Natural killer cell (primary cell): Measurements from ENCODE around the gene VAC14. TPM values are rescaled to one million over a fixed set of nuclear protein-coding genes. Genes with fewer than 3 reads are reported as not detected.

Experiments used
- ATAC-seq, 3 donors: fragments of 150-1000 bp in 2 of 3; fragments of 200-7000 bp in 1 of 3; cut with Tn5 transposase; 1 replicate in 1 of 3; 2 replicates in 2 of 3; pipeline ENCODE4 v1.10.0; 2021; ENCODE audit warnings: mild to moderate bottlenecking in 2 of 3, moderate library complexity in 2 of 3
- DNase-seq, 2 donors: peaks; one replicate each; pipeline versions ENCODE4 v3.0.0 to v3.0.0-alpha.2; 2013 to 2021; ENCODE audit warnings: mixed read lengths in 1 of 2
- H3K27ac ChIP-seq: one replicate; pipeline ENCODE4 v1.5.1; 2013; ENCODE audit warnings: mild to moderate bottlenecking, low read length
- H3K27me3 ChIP-seq: one replicate; pipeline ENCODE4 v1.6.1; 2013; ENCODE audit warnings: low read length; ENCODE audit not compliant: control insufficient read depth, insufficient read depth
- H3K36me3 ChIP-seq: one replicate; pipeline ENCODE4 v1.6.1; 2013; ENCODE audit warnings: low read length; ENCODE audit not compliant: control insufficient read depth, insufficient read depth
- H3K4me1 ChIP-seq: one replicate; pipeline ENCODE4 v1.6.1; 2013; ENCODE audit warnings: low read length; ENCODE audit not compliant: control insufficient read depth, insufficient read depth
- H3K4me3 ChIP-seq: one replicate; pipeline ENCODE4 v1.5.1; 2013; ENCODE audit warnings: low read length
- H3K9me3 ChIP-seq: one replicate; pipeline ENCODE4 v1.6.1; 2013; ENCODE audit warnings: low read length; ENCODE audit not compliant: control insufficient read depth, insufficient read depth
- H3K27ac Mint-ChIP-seq, 2 donors: one replicate each; pipeline ENCODE4 v1.8.0; 2022; ENCODE audit warnings: mild to moderate bottlenecking in 2 of 2, mixed read lengths in 2 of 2, moderate library complexity in 1 of 2
- H3K27me3 Mint-ChIP-seq, 2 donors: one replicate each; pipeline ENCODE4 v1.8.0; 2022; ENCODE audit warnings: low read depth in 2 of 2, mixed read lengths in 2 of 2
- H3K36me3 Mint-ChIP-seq: one replicate; pipeline ENCODE4 v1.8.0; 2022; ENCODE audit warnings: mixed read lengths
- H3K4me1 Mint-ChIP-seq, 2 donors: one replicate each; pipeline ENCODE4 v1.8.0; 2022; ENCODE audit warnings: mixed read lengths in 2 of 2
- H3K4me3 Mint-ChIP-seq: one replicate; pipeline ENCODE4 v1.8.0; 2022; ENCODE audit warnings: mild to moderate bottlenecking, moderate library complexity, mixed read lengths
- H3K9me3 Mint-ChIP-seq, 2 donors: one replicate each; pipeline ENCODE4 v1.8.0; 2022; ENCODE audit warnings: mixed read lengths in 2 of 2
- WGBS: methylation state at CpG from one replicate; pipeline ENCODE4 v1.1.7; 2013; ENCODE audit warnings: missing lambda C conversion rate; ENCODE audit not compliant: insufficient coverage; 5-methylcytosine and 5-hydroxymethylcytosine counted together
- intact Hi-C: fragments of 100-400 bp; cut with micrococcal nuclease; formaldehyde crosslinking; loops from one replicate; pipeline ENCODE4 v1.14.2; 2022
- total RNA-seq, 4 donors: library from RNA; stranded (reverse); fragments of 120-200 nt in 1 of 4; gene quantifications; one replicate each; pipeline versions ENCODE4 v1.2.3 to v1.2.4, GENCODE V29; 2013 to 2022
- TF ChIP-seq, protein P1 (sequence below): fragments of 200-600 bp; IDR thresholded peaks from one replicate; pipeline ENCODE4 v1.8.0; 2022; ENCODE audit warnings: antibody characterized with exemption

VAC14 gene
- total RNA-seq, 3 donors from 2014 or later (not counting 1 experiment from before 2014, with no cell fraction given), result 33.9 to 45.6 (median 43.4) TPM

DNA sequence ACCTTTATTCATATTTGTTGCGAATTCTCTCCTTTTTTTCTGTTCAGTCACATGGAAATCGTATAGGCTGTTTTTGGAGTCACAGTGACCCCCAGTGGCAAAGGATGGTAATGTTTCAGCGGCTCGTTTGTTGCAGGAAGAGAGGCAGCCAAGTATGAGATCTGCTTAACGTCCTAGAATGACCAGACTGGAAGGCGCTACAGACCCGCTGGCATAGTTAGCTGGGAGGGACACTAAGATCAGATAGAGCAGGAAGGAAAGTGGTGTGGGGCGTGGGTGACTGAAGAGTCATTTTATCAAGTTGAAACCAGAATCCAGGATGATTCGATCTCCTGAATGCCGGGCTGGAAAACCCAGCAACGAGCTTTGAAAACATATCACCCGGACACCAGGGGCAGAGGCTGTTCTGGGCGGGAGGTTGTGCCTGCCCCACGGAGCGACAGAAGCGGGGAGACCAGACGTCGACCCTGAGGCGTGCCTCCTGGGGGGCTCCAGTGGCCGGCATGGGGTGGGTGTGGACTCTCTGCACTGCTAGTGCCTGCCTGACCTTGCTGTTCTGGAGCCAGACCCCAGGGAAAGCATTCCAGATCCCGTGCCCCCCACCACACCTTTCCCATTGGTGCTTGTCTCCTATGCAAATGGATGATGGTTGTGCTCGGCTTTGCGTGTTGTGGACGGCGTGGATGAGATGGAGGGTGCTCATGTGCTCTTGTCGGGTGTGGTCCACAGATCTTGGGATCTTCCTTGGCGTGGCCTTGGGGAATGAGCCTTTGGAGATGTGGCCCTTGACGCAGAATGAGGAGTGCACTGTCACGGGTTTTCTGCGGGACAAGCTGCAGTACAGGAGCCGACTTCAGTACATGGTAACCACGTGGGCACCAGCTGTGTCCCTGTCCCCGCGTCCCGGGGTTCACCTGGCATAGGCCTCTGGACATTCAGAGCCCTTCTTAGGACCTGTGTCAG is 146.9 kb downstream of the VAC14 start:
- Mint-ChIP-seq H3K4me1 (peaks cover 5 to 6% of the 10 kb centered on the region in 2 donors), H3K27ac (no peak overlapping the region), H3K36me3 (no peaks in the 10 kb centered on the region), H3K9me3 (no peaks in the 10 kb centered on the region), H3K27me3 (peaks cover 0 to 6% of the 10 kb centered on the region in 2 donors), H3K4me3 (peak overlapping the region; percentile 41)
- Histone ChIP-seq H3K9me3 (no peaks in the 10 kb centered on the region), H3K4me3 (no peak overlapping the region), H3K36me3 (no peaks in the 10 kb centered on the region), H3K27ac (no peak overlapping the region), H3K27me3 (no peaks in the 10 kb centered on the region), H3K4me1 (peaks cover 4% of the 10 kb centered on the region)
- intact Hi-C loops, result loop anchor here (5.0 to 10.0 kb wide), 3 partner anchors 282 to 949 kb away; no protein-coding TSS in a partner anchor
- TF ChIP-seq, protein P1, sequence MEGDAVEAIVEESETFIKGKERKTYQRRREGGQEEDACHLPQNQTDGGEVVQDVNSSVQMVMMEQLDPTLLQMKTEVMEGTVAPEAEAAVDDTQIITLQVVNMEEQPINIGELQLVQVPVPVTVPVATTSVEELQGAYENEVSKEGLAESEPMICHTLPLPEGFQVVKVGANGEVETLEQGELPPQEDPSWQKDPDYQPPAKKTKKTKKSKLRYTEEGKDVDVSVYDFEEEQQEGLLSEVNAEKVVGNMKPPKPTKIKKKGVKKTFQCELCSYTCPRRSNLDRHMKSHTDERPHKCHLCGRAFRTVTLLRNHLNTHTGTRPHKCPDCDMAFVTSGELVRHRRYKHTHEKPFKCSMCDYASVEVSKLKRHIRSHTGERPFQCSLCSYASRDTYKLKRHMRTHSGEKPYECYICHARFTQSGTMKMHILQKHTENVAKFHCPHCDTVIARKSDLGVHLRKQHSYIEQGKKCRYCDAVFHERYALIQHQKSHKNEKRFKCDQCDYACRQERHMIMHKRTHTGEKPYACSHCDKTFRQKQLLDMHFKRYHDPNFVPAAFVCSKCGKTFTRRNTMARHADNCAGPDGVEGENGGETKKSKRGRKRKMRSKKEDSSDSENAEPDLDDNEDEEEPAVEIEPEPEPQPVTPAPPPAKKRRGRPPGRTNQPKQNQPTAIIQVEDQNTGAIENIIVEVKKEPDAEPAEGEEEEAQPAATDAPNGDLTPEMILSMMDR, result peak; percentile 87
- ATAC-seq (peak; percentile 81 to 86 (median 83)), DNase-seq (peak; percentile 71 to 87)
- WGBS, result 57% methylated on average over 34 of the region's 35 CpGs

DNA sequence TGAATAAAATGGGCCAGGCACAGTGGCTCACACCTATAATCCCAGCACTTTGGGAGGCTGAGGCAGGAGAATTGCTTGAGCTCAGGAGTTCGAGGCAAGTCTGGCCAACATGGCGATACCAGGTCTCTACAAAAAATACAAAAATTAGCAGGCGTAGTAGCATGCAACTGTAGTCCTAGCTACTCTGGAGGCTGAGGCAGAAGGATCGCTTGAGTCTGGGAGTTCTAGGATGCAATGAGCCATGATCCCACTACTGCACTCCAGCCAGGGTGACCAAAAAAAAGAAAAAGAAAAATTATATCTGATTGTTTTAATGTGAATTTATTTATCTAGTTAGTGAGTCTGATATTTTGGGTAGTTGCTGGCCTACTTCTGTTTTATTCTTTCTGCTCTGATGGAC is 147.6 kb downstream of the VAC14 start:
- Histone ChIP-seq H3K9me3 (no peaks in the 10 kb centered on the region), H3K27ac (no peak overlapping the region), H3K27me3 (no peaks in the 10 kb centered on the region), H3K4me3 (no peak overlapping the region), H3K36me3 (no peaks in the 10 kb centered on the region), H3K4me1 (peaks cover 4% of the 10 kb centered on the region)
- Mint-ChIP-seq H3K9me3 (no peaks in the 10 kb centered on the region), H3K27ac (no peak overlapping the region), H3K4me3 (no peak overlapping the region), H3K4me1 (peaks cover 5 to 6% of the 10 kb centered on the region in 2 donors), H3K27me3 (peaks cover 0 to 6% of the 10 kb centered on the region in 2 donors), H3K36me3 (no peaks in the 10 kb centered on the region)
- DNase-seq (no peak), ATAC-seq (no peak)
- 87% methylated on average over 4 of the region's 4 CpGs for WGBS
- TF ChIP-seq, protein P1, result no peak
- intact Hi-C loops, result loop anchor here (5.0 to 10.0 kb wide), 3 partner anchors 281 to 949 kb away; no protein-coding TSS in a partner anchor

DNA sequence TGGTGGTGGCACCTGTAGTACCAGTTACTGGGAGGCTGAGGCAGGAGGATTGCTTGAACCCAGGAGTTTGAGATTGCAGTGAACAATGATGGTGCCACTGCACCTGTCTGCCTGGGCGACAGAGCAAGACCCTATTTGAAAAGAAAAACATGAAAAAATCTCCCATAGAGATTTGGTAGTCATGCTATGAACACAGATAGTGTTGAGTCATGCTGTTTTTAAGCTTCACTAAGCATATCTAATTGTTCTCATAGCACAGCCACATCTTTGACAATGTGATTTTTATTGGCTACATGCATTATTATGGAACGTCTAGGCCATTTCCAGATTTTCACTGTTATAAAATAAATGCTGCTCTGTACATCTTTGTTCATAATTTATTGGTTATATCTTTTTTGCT is 148.6 kb downstream of the VAC14 start:
- H3K4me1 Mint-ChIP-seq, result peaks cover 5 to 6% of the 10 kb centered on the region in 2 donors
- TF ChIP-seq, protein P1, result no peak
- no peaks in the 10 kb centered on the region for H3K36me3 ChIP-seq
- 71% methylated on average over 1 of the region's 2 CpGs for WGBS
- peaks cover 4% of the 10 kb centered on the region for H3K4me1 ChIP-seq
- intact Hi-C loops, result loop anchor here (5.0 to 10.0 kb wide), 3 partner anchors 280 to 948 kb away; no protein-coding TSS in a partner anchor
- H3K27ac Mint-ChIP-seq, result no peak overlapping the region
- no peaks in the 10 kb centered on the region for H3K36me3 Mint-ChIP-seq
- H3K4me3 Mint-ChIP-seq, result no peak overlapping the region
- H3K9me3 Mint-ChIP-seq, result no peaks in the 10 kb centered on the region
- peaks cover 0 to 6% of the 10 kb centered on the region in 2 donors for H3K27me3 Mint-ChIP-seq
- H3K4me3 ChIP-seq, result no peak overlapping the region
- H3K27me3 ChIP-seq, result no peaks in the 10 kb centered on the region
- H3K27ac ChIP-seq, result no peak overlapping the region
- H3K9me3 ChIP-seq, result no peaks in the 10 kb centered on the region
- DNase-seq, result no peak
- no peak for ATAC-seq
